ENCODE data around the gene MXRA8. TPM values are rescaled to one million over a fixed set of nuclear protein-coding genes. Genes with fewer than 3 reads are reported as not detected.
"Not testable (repeated sequence)": the region's sequence is repeated elsewhere in the genome, so short reads cannot be mapped to it uniquely, and the experiment has no call there.

Gene MXRA8
- total RNA-seq, 1 experiment from 2014 or later: 9.6 TPM

GRCh38 chr1:1403653-1404052, 45.3 kb upstream of the MXRA8 start:
- H3K9ac ChIP-seq (ENCODE audit: extremely low read depth, insufficient read length, low read length): no peak overlapping the region
- no peak overlapping the region for H2BK12ac ChIP-seq (ENCODE audit: insufficient read length, low read depth, low read length)
- no peak overlapping the region for H2AFZ ChIP-seq (ENCODE audit: low read length)
- no peak overlapping the region for H3K23ac ChIP-seq (ENCODE audit: insufficient read length, low read depth, low read length)
- H3K4me2 ChIP-seq (ENCODE audit: insufficient read depth, insufficient read length, low read length): no peak overlapping the region
- peak overlapping the region; percentile 12 to 32 (median 16); a peak in 4 of 7 replicates for H3K27ac Mint-ChIP-seq
- no peak overlapping the region for H4K5ac ChIP-seq (ENCODE audit: insufficient read length, low read depth, low read length)
- no peak overlapping the region for H3K18ac ChIP-seq (ENCODE audit: insufficient read length, low read depth, low read length)
- no peak overlapping the region for H3K14ac ChIP-seq (ENCODE audit: insufficient read depth, low read length)
- H2BK120ac ChIP-seq (ENCODE audit: low read depth, low read length, poor library complexity, severe bottlenecking): no peak overlapping the region
- peaks cover 14% of the 10 kb centered on the region for H3K23me2 ChIP-seq (ENCODE audit: insufficient read length, low read depth, low read length, poor library complexity, severe bottlenecking)
- peak overlapping the region in 1 of 2 experiments; percentile 35; a peak in 2 of 5 replicates for H3K4me3 Mint-ChIP-seq
- no peak overlapping the region for H3K4ac ChIP-seq (ENCODE audit: low read depth, low read length)
- H3K56ac ChIP-seq (ENCODE audit: insufficient read length, low read depth, low read length): no peak overlapping the region
- H3K27me3 ChIP-seq (ENCODE audit: insufficient read depth, low read length): no peaks in the 10 kb centered on the region
- DNase-seq: no peak
- H3K79me2 ChIP-seq (ENCODE audit: insufficient read depth, low read length): peaks cover 10% of the 10 kb centered on the region; the same call in 1 of the 2 replicates
- H3T11ph ChIP-seq (ENCODE audit: low read length): no peak overlapping the region
- H2BK20ac ChIP-seq (ENCODE audit: low read depth, low read length, poor library complexity, severe bottlenecking): no peak overlapping the region
- no peaks in the 10 kb centered on the region; a peak in 2 of 5 replicates for H3K9me3 Mint-ChIP-seq
- no peaks in the 10 kb centered on the region for H3K9me3 ChIP-seq (ENCODE audit: control insufficient read depth, low read depth, low read length)
- no CpG with 5 or more reads among the region's 7 CpGs for WGBS (ENCODE audit: extremely low coverage, insufficient read length, low lambda C conversion rate)
- no peak overlapping the region for H3K27ac ChIP-seq (ENCODE audit: insufficient read length, low read depth, low read length)
- peaks cover 2% of the 10 kb centered on the region for H4K20me1 ChIP-seq (ENCODE audit: control insufficient read depth, insufficient read depth, insufficient read length)
- no peak overlapping the region for H4K8ac ChIP-seq (replicated peaks; ENCODE audit: insufficient read length, low read depth, low read length)
- H3K27me3 Mint-ChIP-seq (ENCODE audit: low read depth): peaks cover 1% of the 10 kb centered on the region; the same call in 1 of the 2 replicates
- H3K4me1 Mint-ChIP-seq: peaks cover 28 to 44% of the 10 kb centered on the region in 2 experiments
- TF ChIP-seq, protein P1, sequence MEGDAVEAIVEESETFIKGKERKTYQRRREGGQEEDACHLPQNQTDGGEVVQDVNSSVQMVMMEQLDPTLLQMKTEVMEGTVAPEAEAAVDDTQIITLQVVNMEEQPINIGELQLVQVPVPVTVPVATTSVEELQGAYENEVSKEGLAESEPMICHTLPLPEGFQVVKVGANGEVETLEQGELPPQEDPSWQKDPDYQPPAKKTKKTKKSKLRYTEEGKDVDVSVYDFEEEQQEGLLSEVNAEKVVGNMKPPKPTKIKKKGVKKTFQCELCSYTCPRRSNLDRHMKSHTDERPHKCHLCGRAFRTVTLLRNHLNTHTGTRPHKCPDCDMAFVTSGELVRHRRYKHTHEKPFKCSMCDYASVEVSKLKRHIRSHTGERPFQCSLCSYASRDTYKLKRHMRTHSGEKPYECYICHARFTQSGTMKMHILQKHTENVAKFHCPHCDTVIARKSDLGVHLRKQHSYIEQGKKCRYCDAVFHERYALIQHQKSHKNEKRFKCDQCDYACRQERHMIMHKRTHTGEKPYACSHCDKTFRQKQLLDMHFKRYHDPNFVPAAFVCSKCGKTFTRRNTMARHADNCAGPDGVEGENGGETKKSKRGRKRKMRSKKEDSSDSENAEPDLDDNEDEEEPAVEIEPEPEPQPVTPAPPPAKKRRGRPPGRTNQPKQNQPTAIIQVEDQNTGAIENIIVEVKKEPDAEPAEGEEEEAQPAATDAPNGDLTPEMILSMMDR (conservative IDR thresholded peaks at IDR 0.05): no peak
- H3K36me3 Mint-ChIP-seq (ENCODE audit: insufficient read depth in 1 of 3, low read depth in 3 of 3): peaks cover 43 to 84% (median 65%) of the 10 kb centered on the region in 3 experiments
- H2BK15ac ChIP-seq (ENCODE audit: low read depth, low read length): no peak overlapping the region
- no peak overlapping the region for H2AK5ac ChIP-seq (ENCODE audit: insufficient read length, low read length)
- H3K4me1 ChIP-seq (ENCODE audit: insufficient read depth, low read length): 0 out of 2 replicates have a peak, but pooled peaks cover 3% of the 10 kb centered on the region
- H3K79me1 ChIP-seq (ENCODE audit: insufficient read depth, low read depth, low read length, poor library complexity, severe bottlenecking): peaks cover 2% of the 10 kb centered on the region
- H4K91ac ChIP-seq (ENCODE audit: insufficient read length, low read depth, low read length): no peak overlapping the region
- no peak overlapping the region for H2BK5ac ChIP-seq (ENCODE audit: insufficient read length, low read length)

DNA sequence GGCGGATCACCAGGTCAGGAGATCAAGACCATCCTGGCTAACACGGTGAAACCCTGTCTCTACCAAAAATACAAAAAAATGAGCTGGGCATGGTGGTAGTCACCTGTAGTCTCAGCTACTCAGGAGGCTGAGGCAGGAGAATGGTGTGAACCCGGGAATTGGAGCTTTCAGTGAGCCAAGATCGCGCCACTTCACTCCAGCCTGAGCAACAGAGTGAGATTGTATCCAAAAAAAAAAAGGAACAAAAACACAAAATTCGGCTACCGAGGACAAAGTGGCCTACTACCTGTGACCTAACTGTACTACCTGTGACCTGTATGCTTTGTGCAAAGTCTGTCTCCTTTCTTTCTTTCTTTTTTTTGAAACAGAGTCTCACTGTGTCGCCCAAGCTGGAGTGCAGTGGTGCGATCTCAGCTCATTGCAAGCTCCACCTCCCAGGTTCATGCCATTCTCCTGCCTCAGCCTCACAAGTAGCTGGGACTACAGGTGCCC, 44.6 kb upstream of the MXRA8 start:
- H2AFZ ChIP-seq (ENCODE audit: low read length); H2BK120ac ChIP-seq (ENCODE audit: low read depth, low read length, poor library complexity, severe bottlenecking); H4K91ac ChIP-seq (ENCODE audit: insufficient read length, low read depth, low read length); H3T11ph ChIP-seq (ENCODE audit: low read length); H3K4me1 ChIP-seq (ENCODE audit: insufficient read depth, low read length); H3K56ac ChIP-seq (ENCODE audit: insufficient read length, low read depth, low read length); H3K79me1 ChIP-seq (ENCODE audit: insufficient read depth, low read depth, low read length, poor library complexity, severe bottlenecking); H3K4me3 Mint-ChIP-seq; H4K5ac ChIP-seq (ENCODE audit: insufficient read length, low read depth, low read length); H3K9me3 Mint-ChIP-seq; H3K23ac ChIP-seq (ENCODE audit: insufficient read length, low read depth, low read length); H3K4ac ChIP-seq (ENCODE audit: low read depth, low read length); H3K27me3 Mint-ChIP-seq (ENCODE audit: low read depth); H4K8ac ChIP-seq (replicated peaks; ENCODE audit: insufficient read length, low read depth, low read length); H3K27me3 ChIP-seq (ENCODE audit: insufficient read depth, low read length); H3K4me2 ChIP-seq (ENCODE audit: insufficient read depth, insufficient read length, low read length); H2BK5ac ChIP-seq (ENCODE audit: insufficient read length, low read length); DNase-seq; H3K9ac ChIP-seq (ENCODE audit: extremely low read depth, insufficient read length, low read length); H2AK5ac ChIP-seq (ENCODE audit: insufficient read length, low read length); H3K9me3 ChIP-seq (ENCODE audit: control insufficient read depth, low read depth, low read length); H4K20me1 ChIP-seq (ENCODE audit: control insufficient read depth, insufficient read depth, insufficient read length); H2BK15ac ChIP-seq (ENCODE audit: low read depth, low read length); H2BK20ac ChIP-seq (ENCODE audit: low read depth, low read length, poor library complexity, severe bottlenecking); H2BK12ac ChIP-seq (ENCODE audit: insufficient read length, low read depth, low read length); H3K27ac ChIP-seq (ENCODE audit: insufficient read length, low read depth, low read length); H3K18ac ChIP-seq (ENCODE audit: insufficient read length, low read depth, low read length); H3K14ac ChIP-seq (ENCODE audit: insufficient read depth, low read length): not testable (repeated sequence)
- WGBS (ENCODE audit: extremely low coverage, insufficient read length, low lambda C conversion rate): no CpG with 5 or more reads among the region's 9 CpGs
- Mint-ChIP-seq H3K27ac (peak overlapping the region in 1 of 3 experiments; percentile 66; a peak in 2 of 7 replicates), H3K36me3 (ENCODE audit: insufficient read depth in 1 of 3, low read depth in 3 of 3) (peaks cover 48 to 85% (median 64%) of the 10 kb centered on the region in 3 experiments), H3K4me1 (peaks cover 27 to 44% of the 10 kb centered on the region in 2 experiments)
- Histone ChIP-seq H3K23me2 (ENCODE audit: insufficient read length, low read depth, low read length, poor library complexity, severe bottlenecking) (peaks cover 18% of the 10 kb centered on the region), H3K79me2 (ENCODE audit: insufficient read depth, low read length) (peaks cover 16% of the 10 kb centered on the region; the same call in 1 of the 2 replicates)

Measured in H9 (cell line).